Stimulated activated CD8-positive, alpha-beta memory T cell treated with anti-CD3 and anti-CD28 coated beads, Interleukin-4, amount 100 ng/mL, for 1 hour (primary cell): ENCODE results near the gene ZNF618.

Experiments used
- DNase-seq, 2 donors: peaks; one replicate each; pipeline ENCODE4 v3.0.0-alpha.2; 2020; ENCODE audit warnings: low read depth in 2 of 2, low spot score in 1 of 2

Gene ZNF618

GRCh38 chr9:114016101-114016500 lies 140.0 kb downstream of the ZNF618 start:
- DNase-seq: no peak

GRCh38 chr9:114016629-114017423 lies 140.7 kb downstream of the ZNF618 start:
- DNase-seq: no peak

DNA sequence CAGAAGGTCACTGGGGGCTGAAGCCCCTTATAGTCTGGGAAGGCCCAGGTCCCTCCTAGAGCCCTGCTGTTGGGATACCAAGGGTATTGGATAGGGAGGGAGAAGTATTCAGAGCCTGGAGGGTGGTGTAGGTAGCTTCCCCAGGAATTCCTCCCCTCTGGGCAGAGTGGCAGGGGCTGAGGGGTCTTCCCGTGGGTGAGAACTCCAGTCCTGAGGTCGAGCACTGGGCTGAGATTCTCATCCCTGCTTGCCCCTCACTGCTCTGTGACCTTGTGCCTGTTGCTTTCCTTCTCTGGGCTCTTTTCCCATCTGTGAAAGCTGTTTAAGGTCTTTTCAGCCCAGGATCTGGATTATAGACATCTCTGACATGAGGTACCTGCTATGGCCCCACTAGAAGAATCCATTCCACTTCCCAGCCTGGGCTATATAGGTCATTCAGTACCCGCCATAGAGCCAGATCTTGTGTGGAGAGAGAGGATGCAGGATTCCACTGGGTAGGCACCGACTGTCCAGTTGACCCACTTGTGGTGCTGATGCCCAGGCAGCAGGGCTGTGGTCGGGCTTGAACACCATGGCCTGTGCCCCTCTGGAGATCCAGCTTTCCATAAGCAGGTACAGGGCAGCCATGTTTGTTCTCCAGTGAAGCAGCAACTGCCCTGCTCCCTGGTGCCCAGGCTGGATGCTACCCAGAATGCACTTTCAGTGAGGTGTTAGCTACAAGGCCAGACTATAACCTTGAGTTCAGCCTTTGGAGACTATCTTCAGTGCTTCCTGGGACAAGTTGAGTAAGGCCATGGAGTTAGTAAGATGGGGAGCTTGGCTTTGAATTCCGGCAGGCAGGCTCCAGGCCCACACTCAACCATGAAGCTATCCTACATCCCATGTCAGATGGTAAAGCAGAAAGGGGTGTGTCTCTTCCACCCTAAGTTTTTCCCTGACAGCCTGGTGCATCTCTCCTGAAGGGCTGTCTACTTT lies 141.9 kb downstream of the ZNF618 start:
- DNase-seq: no peak

DNA sequence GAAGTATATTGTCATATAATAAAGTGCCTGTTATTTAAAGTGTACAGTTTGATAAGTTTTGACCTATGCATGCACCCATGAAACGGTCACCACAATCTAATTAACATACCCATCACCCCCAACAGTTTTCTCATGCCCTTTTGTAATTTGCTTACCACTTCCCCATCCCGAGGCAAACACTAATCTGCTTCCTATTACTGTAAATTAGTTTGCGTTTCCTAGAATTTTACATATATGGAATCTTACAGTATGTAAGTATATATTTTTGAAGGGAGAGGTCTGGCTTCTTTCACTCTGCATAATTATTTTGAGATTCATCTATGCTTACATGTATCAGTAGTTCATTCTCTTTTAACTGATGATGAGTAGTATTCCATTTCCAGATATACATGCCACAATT lies 145.5 kb downstream of the ZNF618 start:
- DNase-seq: no peak

GRCh38 chr9:114023961-114024360 lies 147.9 kb downstream of the ZNF618 start:
- DNase-seq: no peak

- no peak for DNase-seq
Measured at GRCh38 chr9:114025196-114025753, 149.2 kb downstream of the ZNF618 start.

DNA sequence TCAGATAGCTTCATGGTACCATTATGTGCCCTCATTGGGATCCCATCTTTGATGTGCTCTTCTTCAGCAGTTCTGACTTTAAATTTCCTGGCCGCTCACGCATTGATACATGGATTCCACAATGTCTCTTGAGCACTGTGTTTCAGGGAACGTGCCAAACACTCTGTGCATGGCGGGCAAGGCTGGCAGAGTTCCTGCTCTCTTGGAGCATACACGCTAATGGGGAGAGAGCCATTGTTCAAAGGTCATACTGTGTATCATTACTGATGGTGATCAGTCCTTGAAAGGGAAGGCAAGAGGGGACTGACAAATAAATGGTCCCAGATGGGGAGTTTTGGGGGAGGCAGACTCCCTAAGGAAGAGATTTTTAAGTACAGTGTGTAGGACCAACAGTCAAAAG lies 149.7 kb downstream of the ZNF618 start:
- no peak for DNase-seq

GRCh38 chr9:114026335-114026734 lies 150.2 kb downstream of the ZNF618 start:
- DNase-seq: no peak

GRCh38 chr9:114027159-114027862 lies 151.2 kb downstream of the ZNF618 start:
- DNase-seq: no peak

DNA sequence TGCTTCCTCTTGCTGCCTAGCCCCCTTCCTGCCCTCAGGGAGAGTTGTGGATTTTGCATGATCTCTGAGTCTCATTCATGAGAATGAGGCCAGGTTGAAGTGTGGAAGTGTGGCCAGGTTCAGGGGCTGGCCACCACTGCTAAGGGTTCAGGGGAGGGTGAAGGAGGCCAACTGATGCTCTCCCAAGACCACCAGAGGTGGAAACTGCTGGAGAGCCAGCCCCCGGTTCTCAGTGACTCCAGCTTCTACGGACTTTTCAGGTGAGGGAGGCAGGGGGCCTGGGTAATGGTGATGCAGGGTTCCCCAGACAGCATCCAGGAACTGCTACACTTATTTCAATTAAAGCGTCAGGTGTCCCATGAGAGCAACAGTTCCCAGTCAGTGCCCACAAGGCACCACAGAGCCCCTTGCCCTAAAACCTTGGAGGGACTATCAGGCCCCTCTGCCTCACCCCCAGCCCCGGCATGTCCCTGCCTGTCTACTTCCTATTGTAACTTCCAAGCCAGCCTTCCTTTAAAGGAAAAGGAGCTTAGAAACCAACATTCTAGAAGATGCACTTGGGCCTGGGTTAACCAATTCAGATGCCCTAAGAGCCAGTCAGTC lies 151.9 kb downstream of the ZNF618 start:
- no peak for DNase-seq

DNA sequence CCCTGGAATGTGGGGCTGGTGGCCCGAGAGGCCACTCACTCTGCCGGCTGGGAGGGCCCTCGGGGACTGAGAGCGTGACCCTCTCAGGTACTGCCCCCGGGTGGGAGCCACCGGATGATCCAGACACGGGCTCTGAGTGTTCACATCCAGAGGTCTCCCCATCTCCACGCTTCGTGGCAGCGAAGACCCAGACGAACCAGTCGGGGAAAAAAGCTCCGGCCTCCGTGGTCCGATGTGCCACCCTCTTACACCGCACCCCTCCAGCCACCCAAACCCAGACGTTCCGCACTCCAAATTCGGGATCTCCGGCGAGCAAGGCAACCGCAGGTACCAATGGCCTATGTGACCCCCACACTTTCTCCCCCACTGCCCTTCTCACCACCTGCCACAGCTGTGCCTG lies 152.5 kb downstream of the ZNF618 start:
- DNase-seq: no peak

- no peak for DNase-seq
Measured at GRCh38 chr9:114029311-114030170, 153.4 kb downstream of the ZNF618 start.

- no peak for DNase-seq
Measured at GRCh38 chr9:114030364-114030763, 154.3 kb downstream of the ZNF618 start.

- no peak for DNase-seq
Measured at GRCh38 chr9:114031037-114031630, 155.0 kb downstream of the ZNF618 start.

GRCh38 chr9:114031948-114032840 lies 156.1 kb downstream of the ZNF618 start:
- no peak for DNase-seq

DNA sequence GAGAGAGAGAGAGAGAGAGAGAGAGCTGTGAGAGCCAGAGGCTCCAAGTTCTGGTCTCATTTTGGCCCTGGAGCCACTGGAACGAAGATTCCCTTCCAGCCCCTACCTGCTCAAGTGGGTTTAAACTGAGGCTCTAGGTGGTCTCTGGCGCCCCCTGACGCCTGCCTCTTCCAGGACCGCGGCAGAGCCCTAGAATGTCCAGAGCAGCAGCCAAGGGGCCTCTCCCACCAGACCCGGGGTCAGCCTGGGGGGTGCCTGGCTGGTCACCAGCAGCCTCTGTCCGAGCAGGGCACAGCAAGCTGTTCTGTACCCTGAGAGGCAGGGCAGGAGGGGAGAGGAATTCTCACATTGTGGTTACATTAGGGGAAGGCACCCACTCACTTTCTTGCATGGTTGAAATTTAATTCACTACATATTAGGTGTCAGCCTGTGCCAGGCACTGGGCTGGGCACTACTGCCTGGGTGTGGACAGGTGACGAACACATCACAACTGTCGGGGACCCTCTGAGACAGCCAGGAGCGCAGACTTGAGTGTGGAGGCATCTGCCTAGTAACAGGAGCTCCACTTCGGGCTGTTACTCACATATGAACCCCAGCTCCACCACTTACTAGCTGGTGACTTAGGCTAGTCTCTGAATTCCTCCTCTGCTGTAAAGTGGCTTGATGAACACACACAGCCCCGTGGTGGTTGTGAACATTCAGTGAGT lies 157.4 kb downstream of the ZNF618 start:
- no peak for DNase-seq

DNA sequence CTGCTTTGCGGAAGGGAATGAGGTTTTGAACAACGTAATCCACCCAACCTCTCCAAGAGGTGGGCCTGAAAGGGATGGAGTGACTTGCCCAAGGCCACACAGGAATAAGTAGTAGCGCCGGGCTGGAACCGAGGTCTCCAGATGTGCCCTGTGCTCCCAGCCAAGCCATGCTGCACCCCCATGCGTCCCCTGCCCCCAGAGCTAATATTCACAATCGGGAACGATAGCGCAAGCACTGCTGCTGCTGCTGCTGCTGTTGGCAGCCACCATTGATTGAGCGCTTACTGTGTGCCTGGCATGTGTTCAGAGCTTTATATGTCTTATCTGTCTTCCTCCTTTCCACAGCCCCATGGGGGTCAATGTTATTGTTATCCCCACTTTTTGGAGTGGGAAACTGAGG lies 158.1 kb downstream of the ZNF618 start:
- DNase-seq: no peak

GRCh38 chr9:114034661-114035062 lies 158.6 kb downstream of the ZNF618 start:
- no peak for DNase-seq
